DMS153 (cell line): ENCODE measurements around the gene ZACN.
"Not testable (repeated sequence)": the region's sequence is repeated elsewhere in the genome, so short reads cannot be mapped to it uniquely, and the experiment has no call there.

Experiments used
- DNase-seq: peaks from one replicate; lab custom pipeline; 2025; lab: John Stamatoyannopoulos, UW

Gene ZACN

GRCh38 chr17:76078860-76079534 is at the start of gene ZACN:
ZACN (plus strand) TSS chr17:76079182; CDS start chr17:76079265, 83 bp downstream.
- DNase-seq, result no peak

- peak; percentile 26 for DNase-seq
Observed at GRCh38 chr17:76032073-76032779, 46.8 kb upstream of the ZACN start.

- no peak for DNase-seq
Observed at GRCh38 chr17:76032780-76033108, 46.2 kb upstream of the ZACN start.

GRCh38 chr17:76033139-76033538 is 45.8 kb upstream of the ZACN start:
- no peak for DNase-seq

GRCh38 chr17:76034428-76035350 is 44.3 kb upstream of the ZACN start:
- no peak for DNase-seq

GRCh38 chr17:76036497-76037261 is 42.3 kb upstream of the ZACN start:
- no peak for DNase-seq

GRCh38 chr17:76038050-76038449 is 40.9 kb upstream of the ZACN start:
- no peak for DNase-seq

GRCh38 chr17:76039121-76039520 is 39.9 kb upstream of the ZACN start:
- DNase-seq, result no peak

GRCh38 chr17:76040376-76040775 is 38.6 kb upstream of the ZACN start:
- DNase-seq, result no peak

GRCh38 chr17:76042868-76043267 is 36.1 kb upstream of the ZACN start:
- not testable (repeated sequence) for DNase-seq

GRCh38 chr17:76044475-76045007 is 34.4 kb upstream of the ZACN start:
- DNase-seq, result not testable (repeated sequence)

GRCh38 chr17:76046064-76046463 is 32.9 kb upstream of the ZACN start:
- no peak for DNase-seq

GRCh38 chr17:76048025-76048605 is 30.9 kb upstream of the ZACN start:
- DNase-seq, result no peak

GRCh38 chr17:76048711-76049110 is 30.3 kb upstream of the ZACN start:
- no peak for DNase-seq

GRCh38 chr17:76049239-76049638 is 29.7 kb upstream of the ZACN start:
- DNase-seq, result no peak

- DNase-seq, result no peak
Observed at GRCh38 chr17:76049836-76050537, 29.0 kb upstream of the ZACN start.

- DNase-seq, result no peak
Observed at GRCh38 chr17:76050538-76051467, 28.2 kb upstream of the ZACN start.

GRCh38 chr17:76051561-76051960 is 27.4 kb upstream of the ZACN start:
- no peak for DNase-seq
